ENCODE data around the gene FCER2. TPM values are rescaled to one million over a fixed set of nuclear protein-coding genes. Genes with fewer than 3 reads are reported as not detected.

Gene FCER2
- total RNA-seq, 1 experiment from 2014 or later = not detected

DNA sequence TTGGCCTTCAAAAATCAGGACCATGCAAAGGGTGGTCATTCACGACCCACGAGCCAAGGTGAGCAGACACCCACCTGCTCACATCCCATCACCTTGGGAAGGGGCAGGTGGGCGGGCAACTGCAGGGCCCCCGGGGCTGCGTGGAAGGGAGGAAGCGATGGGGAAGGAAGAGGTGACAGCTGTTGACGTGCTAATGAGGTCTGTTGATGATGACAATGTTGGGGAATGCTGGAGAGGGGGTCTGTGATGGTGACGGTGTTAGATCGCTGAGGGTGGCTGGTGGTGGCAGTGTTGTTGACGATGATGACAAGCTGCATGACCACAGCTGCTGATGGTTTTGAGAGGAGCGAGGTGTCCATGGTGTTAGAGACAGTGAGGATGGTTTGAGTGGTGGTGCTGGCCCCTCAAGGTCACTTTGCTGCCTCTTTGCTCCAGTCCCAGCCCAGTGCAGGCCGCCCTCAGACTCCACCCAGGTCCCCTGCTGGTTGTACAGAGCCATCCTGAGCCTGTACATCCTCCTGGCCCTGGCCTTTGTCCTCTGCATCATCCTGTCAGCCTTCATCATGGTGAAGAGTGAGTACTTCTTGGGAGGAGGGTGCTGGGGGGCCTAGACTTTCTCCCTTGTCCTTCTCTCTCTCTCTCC lies 24.1 kb downstream of the FCER2 start:
- no peak for DNase-seq (ENCODE audit: low read depth)

DNA sequence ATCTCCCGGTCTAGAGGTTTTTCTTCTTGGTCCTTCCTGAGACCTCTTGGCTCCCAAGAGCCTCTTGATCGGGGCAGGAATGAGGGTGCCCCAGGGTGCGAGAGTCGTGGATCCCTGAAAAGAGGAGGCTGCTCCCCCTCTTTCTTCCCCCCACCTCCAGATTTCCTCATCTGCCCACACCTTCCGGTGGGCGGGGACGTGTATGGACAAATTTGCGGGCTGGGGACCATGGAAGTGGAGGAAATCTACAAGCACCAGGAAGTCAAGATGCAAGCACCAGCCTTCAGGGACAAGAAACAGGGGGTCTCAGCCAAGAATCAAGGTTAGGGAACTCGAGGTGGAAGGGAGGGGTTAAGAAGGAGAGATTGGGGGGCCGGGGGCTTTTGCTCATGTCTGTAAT lies 25.1 kb downstream of the FCER2 start, which contains the start of gene MCEMP1:
TSS of gene MCEMP1 (plus strand) at position 237 of the 400 bp plus-strand sequence. CDS start at position 268, 31 bp downstream.
- no peak for DNase-seq (ENCODE audit: low read depth)

DNA sequence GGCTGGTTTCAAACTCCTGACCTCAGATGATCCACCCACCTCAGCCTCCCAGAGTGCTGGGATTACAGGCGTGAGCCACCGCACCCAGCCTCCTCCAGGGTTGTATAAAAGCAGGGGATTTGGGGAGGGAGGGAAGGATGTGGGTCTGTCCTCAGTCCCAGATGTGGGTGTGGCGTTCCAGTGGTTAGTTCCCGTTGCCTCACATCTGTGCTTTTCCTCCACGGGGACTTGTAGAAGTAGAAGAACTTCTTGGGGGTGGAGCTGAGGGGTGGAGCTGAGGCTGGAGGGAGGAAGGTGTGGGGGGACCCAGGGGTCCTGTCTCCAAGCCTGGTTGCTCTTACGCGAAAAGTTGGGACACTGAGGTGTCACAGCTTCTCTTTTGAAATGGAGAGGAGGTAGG lies 25.6 kb downstream of the FCER2 start:
- DNase-seq (ENCODE audit: low read depth) = no peak

DNA sequence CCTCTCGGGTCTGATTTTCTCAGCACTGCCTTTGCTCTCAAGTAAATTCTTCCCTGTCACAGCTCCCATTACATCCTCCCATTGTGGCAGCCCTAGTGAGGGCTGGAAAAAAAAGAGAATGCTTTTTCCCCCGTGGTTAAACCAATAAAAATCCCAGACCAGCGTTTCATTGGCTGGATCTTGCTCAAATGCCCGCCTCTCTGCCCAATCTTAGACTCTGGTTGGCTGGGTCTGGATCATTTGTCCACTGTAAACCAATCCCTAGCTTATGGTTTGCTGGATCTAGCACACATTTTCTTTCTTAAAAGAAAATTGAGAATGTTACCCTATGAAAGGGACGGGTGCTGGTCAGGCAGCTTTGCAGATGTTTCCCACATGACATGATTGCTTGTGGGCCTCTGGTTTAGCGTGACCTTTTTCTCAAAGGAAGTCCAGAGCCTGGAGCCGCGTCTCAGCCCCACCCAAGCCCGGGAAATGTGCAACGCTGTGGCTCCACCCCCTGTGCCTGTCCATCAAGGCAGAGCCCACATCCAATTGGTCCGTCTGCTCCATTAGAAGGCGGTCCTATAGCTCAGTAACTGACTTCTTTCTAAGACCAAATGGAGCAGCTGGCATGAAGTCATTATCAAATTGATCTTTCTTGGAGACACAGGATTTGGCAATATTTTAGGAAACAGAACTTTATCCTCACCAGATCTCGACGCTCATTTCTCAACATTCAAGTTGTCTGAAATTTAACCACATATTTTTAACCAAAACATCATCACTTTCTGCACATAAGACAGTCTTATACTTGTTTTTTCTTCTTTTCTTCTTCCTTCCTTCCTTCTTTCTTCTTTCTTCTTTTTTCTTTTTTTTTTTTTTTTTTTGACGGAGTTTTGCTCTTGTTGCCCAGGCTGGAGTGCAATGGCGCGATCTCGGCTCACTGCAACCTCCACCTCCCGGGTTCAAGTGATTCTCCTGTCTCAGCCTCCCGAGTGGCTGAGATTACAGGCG lies 27.6 kb downstream of the FCER2 start:
- peak; percentile 66 for DNase-seq (ENCODE audit: low read depth)

DNA sequence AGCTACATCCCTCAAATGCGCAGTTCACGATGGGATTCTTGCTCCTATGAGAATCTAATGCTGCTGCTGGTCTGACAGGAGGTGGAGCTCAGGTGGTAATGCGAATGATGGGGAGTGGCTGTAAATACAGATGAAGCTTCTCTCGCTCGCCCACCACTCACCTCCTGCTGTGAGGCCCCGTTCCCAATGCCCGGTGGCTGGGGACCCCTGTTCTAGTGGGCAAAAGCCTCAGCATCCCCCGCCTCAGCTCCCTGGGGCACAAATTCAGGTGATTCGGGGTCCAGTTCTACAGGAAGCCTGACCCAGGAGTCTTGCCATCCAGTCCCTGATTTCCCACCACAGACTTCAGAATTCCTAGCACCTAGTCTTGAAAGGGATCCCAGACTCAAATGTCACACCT lies 29.4 kb downstream of the FCER2 start:
- no peak for DNase-seq (ENCODE audit: low read depth)

DNA sequence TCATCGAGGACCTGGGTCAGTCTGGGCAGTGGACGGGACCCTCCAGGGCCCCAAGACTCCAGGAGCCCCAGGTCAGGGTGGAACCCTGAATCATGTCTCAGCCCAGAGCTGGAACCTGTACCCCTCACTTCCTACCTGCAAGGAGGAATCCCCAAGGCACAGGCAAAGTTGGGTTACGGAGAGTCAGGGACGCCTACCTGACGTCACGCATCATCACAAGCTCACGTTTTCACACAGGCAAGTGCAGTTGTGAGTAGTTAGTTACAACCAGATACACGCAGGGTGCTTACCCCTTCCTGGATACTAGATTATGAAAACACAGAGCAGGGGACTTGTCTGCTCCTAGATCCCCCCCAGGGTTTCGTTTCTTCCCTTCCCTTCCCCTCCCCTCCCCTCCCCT lies 31.1 kb downstream of the FCER2 start:
- DNase-seq (ENCODE audit: low read depth) = no peak

DNA sequence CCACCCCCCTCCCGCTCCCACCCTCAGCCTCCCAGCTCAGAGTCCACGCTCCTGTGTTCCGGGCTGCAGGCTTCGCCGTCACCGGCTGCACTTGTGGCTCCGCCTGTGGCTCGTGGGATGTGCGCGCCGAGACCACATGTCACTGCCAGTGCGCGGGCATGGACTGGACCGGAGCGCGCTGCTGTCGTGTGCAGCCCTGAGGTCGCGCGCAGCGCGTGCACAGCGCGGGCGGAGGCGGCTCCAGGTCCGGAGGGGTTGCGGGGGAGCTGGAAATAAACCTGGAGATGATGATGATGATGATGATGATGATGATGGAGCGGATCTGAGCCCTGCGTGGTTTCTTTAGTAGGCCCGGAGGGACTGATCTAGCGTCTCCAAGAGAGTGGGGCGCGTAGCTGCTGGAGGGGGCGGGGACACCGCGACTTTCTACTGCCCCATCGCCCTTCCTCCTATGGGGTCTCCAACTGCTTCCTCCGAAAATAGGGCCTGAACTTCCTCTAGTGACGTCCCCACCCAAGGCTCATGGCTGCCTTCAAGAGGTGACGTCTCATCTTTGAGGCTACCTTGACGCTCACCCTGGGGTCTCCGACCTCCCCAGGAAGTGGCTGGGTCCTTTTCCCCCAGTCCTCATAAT lies 31.7 kb downstream of the FCER2 start:
- no peak for DNase-seq (ENCODE audit: low read depth)

DNA sequence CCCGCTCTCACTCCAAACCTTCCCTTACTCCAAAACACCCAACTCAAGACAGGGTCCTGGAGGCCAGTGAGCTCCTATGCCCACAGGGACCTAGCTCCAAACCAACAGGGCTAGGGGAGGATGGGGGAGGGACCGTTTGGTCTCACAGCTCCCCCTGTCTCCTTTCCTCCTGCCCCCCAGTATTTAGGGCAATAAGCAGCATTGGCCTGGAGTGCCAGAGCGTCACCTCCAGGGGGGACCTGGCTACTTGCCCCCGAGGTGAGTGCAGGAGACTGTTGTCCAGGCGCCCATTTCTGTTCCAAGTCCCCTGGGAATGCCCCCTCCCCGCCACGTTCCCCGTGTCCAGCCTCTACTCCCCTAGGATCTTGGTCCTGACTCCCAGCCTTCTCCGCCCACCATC lies 32.3 kb downstream of the FCER2 start:
- DNase-seq (ENCODE audit: low read depth) = no peak

DNA sequence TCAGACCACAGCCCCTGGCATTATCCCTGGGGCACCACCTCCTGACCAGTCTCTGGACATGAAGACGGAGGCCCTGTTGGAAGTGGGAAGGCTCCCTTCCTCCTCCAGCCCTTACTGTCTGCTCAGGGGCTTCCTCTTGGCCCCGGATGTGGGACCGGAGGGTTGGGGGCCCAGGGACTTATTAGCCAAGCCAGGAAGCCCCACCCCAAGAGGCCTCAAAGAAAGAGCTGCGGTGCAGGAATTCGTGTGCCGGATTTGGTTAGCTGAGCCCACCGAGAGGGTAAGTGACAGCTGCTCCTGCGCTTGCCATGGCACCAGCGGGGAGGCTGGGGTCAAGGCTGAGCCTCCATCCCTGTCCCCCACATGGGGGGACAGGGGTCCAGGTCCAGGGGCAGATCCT lies 33.1 kb downstream of the FCER2 start, which contains the start of gene RETN:
TSS of gene RETN (plus strand) at position 208 of the 400 bp plus-strand sequence. CDS start 278 bp downstream, outside the sequence.
- DNase-seq (ENCODE audit: low read depth) = no peak

DNA sequence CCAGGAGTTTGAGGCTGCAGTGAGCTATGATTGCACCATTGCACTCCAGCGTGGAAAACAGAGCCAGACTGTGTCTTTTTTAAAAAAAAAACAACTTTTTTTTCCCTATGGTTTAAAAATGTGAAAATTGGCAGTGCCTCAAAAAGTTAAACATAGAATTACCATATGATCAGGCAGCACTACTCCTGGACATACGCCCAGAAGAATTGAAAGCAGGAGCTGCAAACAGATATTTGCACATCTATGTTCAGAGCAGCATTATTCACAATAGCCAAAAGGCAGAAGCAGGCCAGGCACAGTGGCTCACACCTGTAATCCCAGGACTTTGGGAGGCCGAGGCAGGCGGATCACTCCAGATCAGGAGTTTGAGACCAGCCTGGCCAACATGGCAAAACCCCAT lies 36.9 kb downstream of the FCER2 start:
- no peak for DNase-seq (ENCODE audit: low read depth)

DNA sequence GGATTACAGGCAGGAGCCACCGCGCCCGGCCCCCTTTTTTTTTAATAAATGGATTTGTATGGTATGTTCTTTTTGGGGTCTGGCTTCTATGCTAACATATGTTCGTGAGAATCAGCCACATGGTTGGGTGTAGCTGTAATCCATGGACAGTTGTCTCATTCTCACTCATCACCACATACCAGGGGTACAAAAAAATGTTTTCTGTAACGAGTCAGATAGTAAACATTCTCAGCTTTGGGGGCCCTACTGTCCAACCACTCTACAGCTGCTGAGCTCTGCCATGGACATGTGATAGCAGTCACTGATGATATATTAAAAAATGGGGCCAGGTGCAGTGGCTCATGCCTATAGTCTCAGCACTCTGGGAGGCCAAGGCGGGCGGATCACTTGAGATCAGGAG lies 38.2 kb downstream of the FCER2 start:
- DNase-seq (ENCODE audit: low read depth) = no peak

DNA sequence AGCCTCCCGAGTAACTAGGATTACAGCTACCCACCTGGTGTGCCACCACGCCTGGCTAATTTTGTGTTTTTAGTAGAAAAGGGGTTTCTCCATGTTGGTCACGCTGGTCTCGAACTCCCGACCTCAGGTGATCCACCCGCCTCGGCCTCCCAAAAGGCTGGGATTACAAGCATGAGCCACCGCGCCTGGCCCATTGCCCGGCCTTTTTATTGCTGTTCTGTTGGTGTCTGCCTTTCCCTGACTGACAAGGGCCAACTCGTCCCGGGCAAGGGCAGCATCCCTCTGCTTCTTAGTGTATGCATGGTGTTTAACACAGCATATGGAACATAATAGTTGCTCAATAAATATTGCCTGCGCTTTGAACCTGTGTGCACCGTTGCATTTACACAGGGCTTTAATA lies 39.3 kb downstream of the FCER2 start:
- DNase-seq (ENCODE audit: low read depth) = no peak

DNA sequence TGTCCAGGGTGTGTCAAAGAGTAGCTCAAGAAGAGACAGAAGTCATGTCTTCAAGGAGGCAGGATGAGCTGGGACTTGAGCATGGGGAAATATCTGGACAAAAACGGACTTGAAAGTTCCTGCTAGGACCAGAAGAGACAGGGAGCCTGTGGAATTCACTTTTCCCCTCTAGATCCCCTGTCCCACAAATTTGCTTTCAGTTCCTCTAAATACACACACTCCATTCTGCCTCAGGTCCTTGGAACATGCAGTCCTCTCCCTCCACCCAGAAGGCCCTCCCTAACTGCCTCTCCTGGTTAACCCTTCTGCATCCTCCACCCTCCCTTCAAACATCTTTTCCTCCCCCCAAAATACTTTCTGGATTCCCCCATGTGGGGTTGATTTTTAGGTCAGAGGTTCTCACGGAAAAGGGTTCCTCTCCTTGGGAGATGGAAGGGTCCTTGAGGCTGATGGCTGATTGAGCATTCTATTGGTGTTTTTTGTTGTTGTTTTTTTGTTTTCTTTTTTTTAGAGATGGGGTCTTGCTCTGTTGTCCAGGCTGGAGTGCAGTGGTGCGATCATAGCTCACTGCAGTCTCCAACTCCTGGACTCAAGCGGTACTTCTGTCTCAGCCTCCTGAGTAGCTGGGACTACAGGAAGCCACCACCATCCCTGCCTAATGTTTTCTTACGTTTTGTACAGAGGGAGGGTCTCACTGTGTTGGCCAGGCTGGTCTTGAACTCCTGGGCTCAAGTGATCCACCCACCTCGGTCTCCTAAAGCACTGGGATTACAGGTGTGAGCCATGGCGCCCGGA lies 40.0 kb downstream of the FCER2 start:
- no peak for DNase-seq (ENCODE audit: low read depth)

DNA sequence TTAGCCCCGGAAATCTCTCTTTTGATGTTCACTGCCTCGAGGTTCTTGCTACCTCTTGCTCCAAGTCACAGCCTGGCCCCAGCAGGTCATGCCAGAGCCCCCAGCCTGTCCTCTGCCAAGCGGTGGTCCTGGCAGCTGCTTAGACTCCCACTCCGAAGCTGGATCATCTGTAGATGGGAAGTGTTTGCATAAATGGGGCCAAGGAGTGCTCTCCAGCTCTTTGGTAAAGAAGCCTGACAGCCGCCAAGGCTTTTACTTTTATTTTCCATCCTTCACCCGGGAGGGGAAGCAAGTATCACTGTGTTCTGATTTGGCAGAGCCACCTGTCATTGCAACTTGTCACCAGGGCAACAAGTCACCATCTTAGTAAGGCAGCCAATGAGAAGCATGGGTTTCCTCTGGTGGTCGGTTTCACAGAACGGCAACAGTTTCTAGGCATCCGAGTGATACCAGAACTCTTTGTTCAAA lies 43.7 kb downstream of the FCER2 start:
- no peak for DNase-seq (ENCODE audit: low read depth)

DNA sequence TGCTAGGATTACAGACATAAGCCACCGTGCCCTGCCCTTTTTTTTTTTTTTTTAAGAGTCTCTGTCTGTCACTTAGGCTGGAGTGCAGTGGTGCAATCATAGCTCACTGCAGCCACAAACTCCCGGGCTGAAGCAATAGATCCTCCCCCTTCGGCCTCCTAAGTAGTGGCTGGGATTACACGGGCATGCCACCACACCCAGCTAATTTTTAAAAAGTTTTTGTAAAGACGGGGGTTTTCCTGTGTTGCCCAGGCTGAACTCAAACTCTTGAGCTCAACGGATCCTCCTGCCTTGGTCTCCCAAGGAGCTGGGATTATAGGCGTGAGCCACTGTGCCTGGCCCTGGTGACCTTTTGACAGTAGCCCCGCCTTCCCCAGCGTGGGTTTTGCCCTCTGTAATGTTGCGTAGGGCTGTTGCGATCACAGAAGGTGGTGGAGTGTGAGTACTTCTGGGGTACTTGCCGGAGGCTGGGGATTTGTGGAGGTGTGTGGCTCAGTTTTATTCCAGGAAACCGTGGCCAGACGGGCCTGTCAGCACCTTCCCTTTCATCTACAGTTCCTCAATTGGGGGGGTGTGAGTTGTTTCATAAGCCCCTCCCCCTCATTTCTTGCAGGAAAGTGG lies 44.7 kb downstream of the FCER2 start:
- no peak for DNase-seq (ENCODE audit: low read depth)

DNA sequence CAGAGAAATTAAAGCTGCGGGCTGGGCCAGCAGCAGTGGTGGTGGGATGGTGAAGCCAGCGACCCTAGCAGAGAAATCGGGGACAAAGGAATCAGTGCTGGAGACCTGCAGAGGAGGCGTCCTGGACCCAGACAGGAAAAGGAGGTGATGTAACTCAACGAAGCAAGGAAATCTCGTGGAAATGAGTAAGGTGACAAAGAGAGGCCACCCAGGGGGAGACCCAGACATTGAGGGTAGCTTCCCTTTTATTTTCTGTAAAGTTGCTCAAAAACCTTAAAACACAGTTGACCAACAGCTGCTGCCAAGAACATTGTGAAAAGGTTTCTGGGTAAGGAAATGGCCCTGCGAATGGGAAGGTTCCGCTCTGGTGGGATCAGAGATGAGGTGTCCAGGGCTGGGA lies 46.4 kb downstream of the FCER2 start:
- DNase-seq (ENCODE audit: low read depth) = no peak

DNA sequence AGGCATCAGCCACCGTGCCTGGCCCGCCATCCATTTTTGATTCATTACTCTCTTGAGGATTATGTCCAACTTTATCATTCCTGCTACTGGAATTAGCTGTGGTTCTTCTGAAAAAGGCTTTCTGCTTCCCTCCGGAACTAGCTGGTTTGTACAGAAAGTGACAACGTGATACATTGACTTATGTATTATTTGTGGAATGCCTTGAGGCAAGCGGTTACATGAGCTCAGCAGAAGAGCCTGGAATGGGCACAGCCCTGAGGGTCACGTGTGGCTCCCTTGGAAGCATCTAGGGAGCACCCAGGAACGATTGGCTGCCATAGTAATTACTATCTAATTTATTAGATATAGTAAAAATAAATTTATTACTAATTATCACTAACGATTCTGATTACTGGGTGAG lies 47.5 kb downstream of the FCER2 start:
- peak; percentile 59 for DNase-seq (ENCODE audit: low read depth)

DNA sequence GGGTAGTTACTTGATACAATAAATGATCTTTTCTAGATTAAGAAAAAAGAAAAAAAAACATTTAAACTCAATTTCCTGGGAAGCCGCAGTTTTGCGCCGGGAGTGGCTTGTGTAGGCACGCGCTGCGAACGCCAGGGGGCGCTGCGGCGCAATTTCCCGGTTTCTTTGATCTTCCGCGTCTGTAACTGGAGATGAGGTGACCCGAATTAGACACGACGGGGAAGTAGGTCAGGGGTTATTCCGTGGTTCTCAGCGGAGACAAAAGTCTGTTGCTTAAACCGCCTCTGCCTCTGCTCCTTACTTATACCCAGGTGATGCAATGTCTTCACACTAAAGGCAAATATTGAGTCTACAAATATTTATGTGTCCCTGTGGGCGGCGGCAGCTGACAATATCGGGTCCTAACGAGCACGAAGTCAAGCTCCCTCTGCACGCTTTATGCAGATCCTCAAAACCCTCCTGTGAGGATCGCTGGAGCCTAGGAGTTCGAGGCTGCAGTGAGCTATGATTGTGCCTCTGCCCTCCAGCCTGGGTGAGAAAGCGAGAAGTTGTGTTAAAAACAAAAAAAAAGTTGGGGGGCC lies 49.8 kb downstream of the FCER2 start:
- peak; percentile 66 for DNase-seq (ENCODE audit: low read depth)

DNA sequence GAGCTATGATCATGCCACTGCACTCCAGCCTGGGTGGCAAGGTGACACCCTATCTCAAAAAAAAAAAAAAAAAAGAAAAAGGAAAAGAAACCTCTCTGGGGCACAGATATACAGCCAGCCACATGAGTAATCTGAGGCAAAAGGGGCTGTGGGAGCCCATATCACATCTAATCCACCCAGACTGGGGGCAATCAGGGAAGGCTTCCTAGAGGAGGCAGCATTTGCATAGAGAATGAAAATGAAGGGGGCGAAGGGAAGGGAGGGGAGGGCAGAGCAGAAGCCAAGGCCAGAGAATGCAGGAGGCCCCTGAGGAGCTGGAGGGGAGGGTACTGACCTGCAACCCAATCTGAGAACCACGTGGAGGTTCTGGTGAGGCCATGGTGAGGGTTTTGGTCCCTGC lies 51.8 kb downstream of the FCER2 start:
- no peak for DNase-seq (ENCODE audit: low read depth)

DNA sequence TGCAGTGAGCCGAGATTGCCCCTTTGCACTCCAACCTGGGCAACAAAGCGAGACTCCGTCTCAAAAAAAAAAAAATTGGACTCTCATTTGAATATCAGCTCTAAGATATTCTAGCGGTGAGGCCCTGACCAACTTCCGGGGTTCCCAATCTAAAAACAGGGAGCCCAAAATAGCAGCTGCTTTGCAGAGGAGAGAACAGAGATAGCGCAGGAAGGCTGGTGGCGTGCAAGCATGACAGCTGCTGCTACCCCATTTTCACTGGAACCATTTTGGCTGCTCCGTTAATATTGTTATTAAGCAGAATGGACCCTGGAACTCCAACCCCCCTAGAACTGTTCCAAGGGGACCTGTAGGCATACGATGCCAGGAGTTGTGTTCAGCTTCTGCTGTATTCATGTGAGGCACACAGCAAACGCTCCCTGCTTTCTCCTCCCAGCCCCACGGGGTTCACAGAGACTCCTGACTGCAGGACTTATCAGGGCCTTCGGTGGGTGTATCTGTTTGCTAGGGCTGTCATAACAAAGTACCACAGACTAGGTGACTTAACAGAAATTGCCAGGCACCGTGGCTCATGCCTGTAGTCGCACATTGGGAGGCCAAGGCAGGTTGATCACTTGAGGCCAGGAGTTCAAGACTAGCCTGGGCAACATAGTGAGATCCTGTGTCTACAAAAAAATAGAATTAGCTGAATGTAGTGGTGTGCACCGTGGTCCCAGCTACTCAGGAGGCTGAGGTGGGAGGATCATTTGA lies 53.5 kb downstream of the FCER2 start:
- no peak for DNase-seq (ENCODE audit: low read depth)

Data from RPMI7951 (cell line).